Tibial artery (tissue), 4 donors: Measurements from ENCODE around the gene TMEM143.

Experiments used
- DNase-seq, 2 donors: peaks; one replicate each; pipeline ENCODE4 v3.0.0-alpha.2; 2019
- H3K27ac ChIP-seq, 2 donors: fragments of 200-600 bp; sonication (generic) in 1 of 2; 1 replicate in 1 of 2; 2 replicates in 1 of 2; pipeline ENCODE4 v1.5.1; 2018 to 2019; ENCODE audit warnings: mild to moderate bottlenecking in 1 of 2
- H3K27me3 ChIP-seq, 2 donors: fragments of 200-600 bp; sonication (generic) in 1 of 2; one replicate each; pipeline versions ENCODE4 v1.5.1 to v1.6.0; 2016 to 2019
- H3K36me3 ChIP-seq, 3 donors: fragments of 200-600 bp; sonication (generic) in 2 of 3; one replicate each; pipeline ENCODE4 v1.5.1; 2016 to 2019; ENCODE audit warnings: mild to moderate bottlenecking in 2 of 3
- H3K4me1 ChIP-seq, 4 donors: fragments of 200-600 bp; sonication (generic) in 2 of 4; 1 replicate in 3 of 4; 2 replicates in 1 of 4; pipeline ENCODE4 v1.5.1; 2016 to 2019
- H3K4me3 ChIP-seq, 2 donors: fragments of 200-600 bp; sonication (generic) in 1 of 2; 1 replicate in 1 of 2; 2 replicates in 1 of 2; pipeline ENCODE4 v1.5.1; 2018 to 2019; ENCODE audit warnings: mild to moderate bottlenecking in 2 of 2
- H3K9me3 ChIP-seq, 3 donors: fragments of 200-600 bp; sonication (generic) in 1 of 3; one replicate each; pipeline ENCODE4 v1.5.1; 2016 to 2019
- CTCF ChIP-seq, 2 experiments: fragments of 200-600 bp in 1 of 2; fragments of 450-650 bp in 1 of 2; IDR thresholded peaks; one replicate each; pipeline ENCODE4 v1.5.1; 2017 to 2019; ENCODE audit warnings: antibody characterized with exemption in 2 of 2, mild to moderate bottlenecking in 1 of 2, moderate library complexity in 1 of 2
- intact Hi-C: fragments of 100-400 bp; cut with DNase I; formaldehyde crosslinking; loops from one replicate; pipeline ENCODE4 v1.15.0; 2023; ENCODE audit warnings: low total_unique reads

TMEM143 gene

GRCh38 chr19:48363810-48364597, at the start of gene TMEM143, which contains the start of gene SYNGR4:
TMEM143 (minus strand) TSS chr19:48363940; CDS start chr19:48363920, 20 bp downstream.
SYNGR4 (plus strand) TSS chr19:48364367; CDS start chr19:48365843, 1,476 bp downstream.
- peak; percentile 99 to 100 for DNase-seq
- Histone ChIP-seq H3K4me1 (peaks cover 0 to 11% (median 5%) of the 10 kb centered on the region in 4 donors), H3K27ac (peak within 1 kb of the TSS; percentile 84 to 96), H3K27me3 (no peaks in the 10 kb centered on the region), H3K4me3 (peak within 1 kb of the TSS; percentile 63 to 73), H3K36me3 (peaks cover 0 to 10% (median 4%) of the 10 kb centered on the region in 3 donors), H3K9me3 (no peaks in the 10 kb centered on the region)
- intact Hi-C loops: no loop called here
- TF ChIP-seq CTCF (IDR thresholded peaks at IDR 0.05): no peak

GRCh38 chr19:48405850-48406249, 42.1 kb upstream of the TMEM143 start:
- Histone ChIP-seq H3K36me3 (peaks cover 0 to 4% (median 0%) of the 10 kb centered on the region in 3 donors), H3K27me3 (peaks cover 0 to 37% of the 10 kb centered on the region in 2 donors), H3K4me3 (no peak overlapping the region), H3K27ac (no peak overlapping the region), H3K9me3 (no peaks in the 10 kb centered on the region), H3K4me1 (no peaks in the 10 kb centered on the region)
- no peak for TF ChIP-seq CTCF (IDR thresholded peaks at IDR 0.05)
- no peak for DNase-seq
- intact Hi-C loops: loop anchor here (5.0 kb wide), 1 partner anchor 386 kb away; no protein-coding TSS in a partner anchor

- no peak overlapping the region for H3K4me3 ChIP-seq
- peaks cover 0 to 4% (median 0%) of the 10 kb centered on the region in 3 donors for H3K36me3 ChIP-seq
- DNase-seq: no peak
- intact Hi-C loops: loop anchor here (5.0 kb wide), 1 partner anchor 387 kb away; no protein-coding TSS in a partner anchor
- TF ChIP-seq CTCF (IDR thresholded peaks at IDR 0.05): no peak
- no peaks in the 10 kb centered on the region for H3K4me1 ChIP-seq
- no peak overlapping the region for H3K27ac ChIP-seq
- H3K27me3 ChIP-seq: peaks cover 0 to 35% of the 10 kb centered on the region in 2 donors
- H3K9me3 ChIP-seq: no peaks in the 10 kb centered on the region
Measured at GRCh38 chr19:48405010-48405659, 41.4 kb upstream of the TMEM143 start.

GRCh38 chr19:48403606-48404005, 39.9 kb upstream of the TMEM143 start:
- peaks cover 0 to 31% of the 10 kb centered on the region in 2 donors for H3K27me3 ChIP-seq
- H3K9me3 ChIP-seq: no peaks in the 10 kb centered on the region
- peaks cover 0 to 4% (median 0%) of the 10 kb centered on the region in 3 donors for H3K36me3 ChIP-seq
- no peak overlapping the region for H3K27ac ChIP-seq
- peaks cover 0 to 3% (median 1%) of the 10 kb centered on the region in 4 donors for H3K4me1 ChIP-seq
- no peak overlapping the region for H3K4me3 ChIP-seq
- DNase-seq: peak in 1 of 2 donors; percentile 36
- no peak for TF ChIP-seq CTCF (IDR thresholded peaks at IDR 0.05)
- intact Hi-C loops: no loop called here

- no peak for DNase-seq
- Histone ChIP-seq H3K4me1 (peaks cover 0 to 12% (median 5%) of the 10 kb centered on the region in 4 donors), H3K27me3 (peaks cover 0 to 38% of the 10 kb centered on the region in 2 donors), H3K27ac (no peak overlapping the region), H3K4me3 (no peak overlapping the region), H3K9me3 (no peaks in the 10 kb centered on the region), H3K36me3 (peaks cover 0 to 4% (median 0%) of the 10 kb centered on the region in 3 donors)
- TF ChIP-seq CTCF (IDR thresholded peaks at IDR 0.05): no peak
- intact Hi-C loops: no loop called here
Measured at GRCh38 chr19:48401287-48401686, 37.5 kb upstream of the TMEM143 start.
